Measurements from ENCODE around the gene ZNF48. TPM values are rescaled to one million over a fixed set of nuclear protein-coding genes. Genes with fewer than 3 reads are reported as not detected.

ZNF48 gene
- total RNA-seq (6.7 TPM), polyA plus RNA-seq (10.2 TPM)

DNA sequence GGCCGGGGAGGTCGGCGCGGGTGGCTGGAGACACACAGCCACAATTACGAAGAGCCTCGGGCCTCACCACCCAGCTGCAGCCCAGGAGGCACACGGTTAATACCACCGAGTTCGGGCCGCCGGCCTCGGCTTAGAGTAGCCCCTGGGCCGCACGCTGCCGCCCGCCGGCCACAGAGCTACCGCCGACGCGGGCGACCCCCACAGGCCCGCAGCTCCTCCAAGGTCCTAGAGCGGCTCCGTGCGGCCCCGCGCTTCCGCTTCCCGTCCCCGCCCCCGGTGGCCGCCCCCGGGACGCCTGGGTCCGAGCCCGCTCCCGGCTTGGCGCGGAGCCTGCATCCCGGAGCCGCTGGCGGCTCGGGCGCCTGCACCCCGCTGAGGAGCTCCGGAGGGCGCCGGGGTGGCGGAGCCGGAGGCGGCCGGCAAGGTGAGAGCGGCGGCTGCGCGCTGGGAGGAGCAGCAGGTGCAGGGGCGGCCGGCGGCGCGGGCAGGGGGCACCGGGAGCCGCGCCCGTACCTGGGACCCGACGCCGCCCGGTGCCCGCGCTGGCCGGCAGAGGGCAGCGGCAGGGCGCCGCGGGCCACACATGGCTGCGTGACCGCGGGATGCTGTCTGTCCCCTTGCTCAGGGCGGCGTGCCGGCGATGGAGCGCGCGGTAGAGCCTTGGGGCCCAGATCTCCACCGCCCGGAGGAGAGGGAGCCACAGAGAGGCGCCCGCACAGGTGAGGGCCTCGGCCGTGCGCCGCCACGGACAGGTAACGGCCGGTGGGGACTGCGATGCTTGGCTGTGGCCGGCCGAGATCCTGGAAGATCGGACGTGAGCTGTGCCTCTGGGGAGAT is at the start of gene ZNF48:
Gene ZNF48 (plus strand): TSS at position 266 of the 837 bp plus-strand sequence. CDS start 375 bp downstream, at position 641.
- Histone ChIP-seq H3K36me3 (ENCODE audit: insufficient read depth) (no peaks in the 10 kb centered on the region), H3K4me1 (ENCODE audit: insufficient read depth) (no peaks in the 10 kb centered on the region), H3K4me3 (ENCODE audit: low read depth, low read length) (peak within 1 kb of the TSS; percentile 97), H3K27ac (ENCODE audit: low read depth) (peak within 1 kb of the TSS; percentile 42)
- DNase-seq (ENCODE audit: extremely low spot score), result no peak
- under 1% methylated on average over 103 of the region's 103 CpGs for WGBS

DNA sequence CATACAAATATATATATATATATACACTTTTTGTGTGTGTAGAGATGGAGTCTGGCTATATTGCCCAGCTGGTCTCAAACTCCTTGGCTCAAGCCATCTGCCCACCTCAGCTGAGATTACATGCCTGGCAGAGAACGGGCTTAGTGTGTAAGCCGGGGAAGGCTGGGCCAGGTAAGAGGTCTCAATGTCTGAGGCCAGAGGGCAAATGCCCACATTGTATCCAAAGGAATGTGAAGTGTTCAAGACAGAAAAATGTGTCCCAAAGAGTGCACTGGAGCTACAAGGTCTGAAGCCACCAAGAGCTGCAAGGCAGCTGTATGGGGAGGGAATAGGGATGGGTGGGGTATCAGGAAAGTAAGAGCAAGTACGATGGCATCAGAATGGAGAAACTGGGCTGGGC is 48.9 kb upstream of the ZNF48 start:
- no peak for DNase-seq (ENCODE audit: extremely low spot score)
- Histone ChIP-seq H3K4me1 (ENCODE audit: insufficient read depth) (no peaks in the 10 kb centered on the region), H3K4me3 (ENCODE audit: low read depth, low read length) (no peak overlapping the region), H3K27ac (ENCODE audit: low read depth) (no peak overlapping the region), H3K36me3 (ENCODE audit: insufficient read depth) (peaks cover 2% of the 10 kb centered on the region)
- 93% methylated on average over 3 of the region's 3 CpGs for WGBS

DNA sequence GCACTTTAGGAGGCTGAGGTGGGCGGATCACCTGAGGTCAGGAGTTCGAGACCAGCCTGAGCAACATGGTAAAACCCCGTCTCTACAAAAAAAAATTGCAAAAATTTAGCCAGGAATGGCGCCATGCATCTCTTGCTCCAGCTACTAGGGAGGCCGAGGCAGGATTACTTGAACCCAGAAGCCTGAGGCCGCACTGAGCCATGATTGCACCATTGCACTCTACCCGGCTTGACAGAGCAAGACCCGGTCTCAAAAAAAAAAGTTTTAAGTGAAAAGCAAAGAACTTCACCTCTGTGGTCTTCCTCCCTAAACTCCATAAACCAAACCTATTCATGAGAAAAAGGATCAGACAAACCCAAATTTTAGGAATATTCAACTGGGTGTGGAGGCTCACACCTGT is 47.1 kb upstream of the ZNF48 start:
- Histone ChIP-seq H3K36me3 (ENCODE audit: insufficient read depth) (peaks cover 2% of the 10 kb centered on the region), H3K4me3 (ENCODE audit: low read depth, low read length) (no peak overlapping the region), H3K4me1 (ENCODE audit: insufficient read depth) (no peaks in the 10 kb centered on the region), H3K27ac (ENCODE audit: low read depth) (no peak overlapping the region)
- no peak for DNase-seq (ENCODE audit: extremely low spot score)
- WGBS, result 93% methylated on average over 8 of the region's 8 CpGs

DNA sequence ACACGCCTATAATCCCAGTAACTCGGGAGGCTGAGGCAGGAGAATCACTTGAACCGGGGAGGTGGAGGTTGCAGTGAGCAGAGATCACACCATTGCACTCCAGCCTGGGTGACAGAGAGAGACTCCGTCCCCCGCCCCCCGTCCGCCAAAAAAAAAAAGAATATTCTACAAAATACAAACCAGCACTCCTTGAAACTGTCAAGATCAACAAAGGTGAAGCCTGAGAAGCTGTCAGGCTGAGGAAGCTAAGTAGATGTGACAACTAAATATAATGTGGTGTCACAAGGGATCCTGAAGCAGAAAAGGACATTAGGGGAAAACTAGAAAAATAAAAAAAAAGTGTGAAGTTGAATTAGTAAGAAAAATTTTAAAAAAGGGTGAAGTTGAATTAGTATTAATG is 46.3 kb upstream of the ZNF48 start:
- Histone ChIP-seq H3K36me3 (ENCODE audit: insufficient read depth) (peaks cover 2% of the 10 kb centered on the region), H3K4me1 (ENCODE audit: insufficient read depth) (no peaks in the 10 kb centered on the region), H3K4me3 (ENCODE audit: low read depth, low read length) (no peak overlapping the region), H3K27ac (ENCODE audit: low read depth) (no peak overlapping the region)
- WGBS, result 89% methylated on average over 7 of the region's 7 CpGs
- DNase-seq (ENCODE audit: extremely low spot score), result no peak

DNA sequence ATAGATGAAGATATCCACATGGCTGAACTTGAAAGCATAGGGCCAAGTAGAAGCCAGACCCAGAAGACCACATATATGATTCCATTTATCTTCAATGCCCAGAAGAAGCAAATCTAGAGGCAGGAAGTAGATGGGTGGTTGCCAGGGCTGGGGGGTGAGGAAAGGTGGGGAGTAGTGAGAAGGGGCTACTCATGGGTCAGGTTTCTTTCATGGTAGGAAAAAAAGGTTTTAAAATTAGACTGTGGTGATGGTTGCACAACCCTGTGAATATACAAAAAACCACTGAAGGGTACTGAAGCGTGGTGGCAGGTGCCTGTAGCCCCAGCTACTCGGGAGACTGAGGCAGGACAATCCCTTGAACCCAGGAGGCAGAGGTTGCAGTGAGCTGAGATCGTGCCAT is 45.5 kb upstream of the ZNF48 start:
- Histone ChIP-seq H3K4me1 (ENCODE audit: insufficient read depth) (no peaks in the 10 kb centered on the region), H3K36me3 (ENCODE audit: insufficient read depth) (peaks cover 2% of the 10 kb centered on the region), H3K27ac (ENCODE audit: low read depth) (no peak overlapping the region), H3K4me3 (ENCODE audit: low read depth, low read length) (no peak overlapping the region)
- DNase-seq (ENCODE audit: extremely low spot score), result no peak
- 83% methylated on average over 3 of the region's 3 CpGs for WGBS

DNA sequence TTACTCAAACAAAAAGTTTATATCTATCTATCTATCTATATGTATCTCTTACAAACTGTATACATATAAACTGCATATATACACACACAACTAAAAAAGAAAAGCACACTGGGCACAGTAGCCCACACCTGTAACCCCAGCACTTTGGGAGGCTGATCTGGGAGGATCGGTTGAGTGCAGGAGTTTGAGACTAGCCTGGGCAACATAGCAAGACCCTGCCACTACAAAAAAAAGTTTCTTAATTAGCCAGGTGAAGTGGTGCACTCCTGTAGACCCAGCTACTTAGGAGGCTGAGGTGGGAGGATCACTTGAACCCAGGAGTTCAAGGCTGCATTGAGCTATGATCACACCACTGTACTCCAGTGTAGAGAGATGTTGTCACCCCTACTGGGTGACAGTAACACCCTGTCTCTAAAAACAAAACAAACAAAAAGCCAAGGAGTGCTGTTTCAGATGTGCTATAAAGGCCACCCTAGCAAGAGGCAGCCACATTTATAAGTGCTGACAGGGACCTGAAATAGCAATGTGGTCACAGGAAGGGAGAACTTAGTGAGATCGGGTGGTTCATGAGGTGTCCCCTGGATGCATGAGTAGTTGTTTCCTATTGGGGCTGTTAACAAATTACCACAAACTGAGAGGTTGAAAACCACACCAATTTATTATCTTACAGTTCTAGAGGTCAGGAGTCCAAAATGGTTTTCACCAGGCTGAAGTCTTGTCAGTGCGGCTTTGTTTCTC is 44.9 kb upstream of the ZNF48 start:
- DNase-seq (ENCODE audit: extremely low spot score), result no peak
- Histone ChIP-seq H3K4me1 (ENCODE audit: insufficient read depth) (no peaks in the 10 kb centered on the region), H3K4me3 (ENCODE audit: low read depth, low read length) (no peak overlapping the region), H3K36me3 (ENCODE audit: insufficient read depth) (peaks cover 2% of the 10 kb centered on the region), H3K27ac (ENCODE audit: low read depth) (no peak overlapping the region)
- WGBS, result 82% methylated on average over 3 of the region's 3 CpGs

DNA sequence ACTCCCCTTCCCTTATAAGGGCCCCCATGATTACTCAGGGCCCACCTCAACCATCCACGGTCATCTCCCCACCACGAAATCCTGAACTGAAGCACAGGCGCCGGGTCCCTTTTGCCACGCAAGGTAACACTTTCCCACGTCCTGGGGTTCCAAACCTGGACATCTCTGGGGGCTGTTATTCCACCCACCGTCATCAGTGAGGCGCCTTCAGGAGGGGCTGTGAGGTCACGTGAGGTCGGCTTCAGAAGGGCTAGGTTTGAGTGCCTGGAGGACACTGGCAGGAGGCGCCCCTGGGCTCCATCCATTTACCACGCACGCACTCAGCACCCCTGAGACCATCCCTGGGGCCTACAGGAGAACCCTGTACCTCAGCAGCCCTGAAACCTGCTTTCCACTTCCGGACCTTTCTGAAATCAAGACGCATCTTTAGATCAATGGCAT is 44.2 kb upstream of the ZNF48 start:
- DNase-seq (ENCODE audit: extremely low spot score), result no peak
- no peaks in the 10 kb centered on the region for H3K4me1 ChIP-seq (ENCODE audit: insufficient read depth)
- H3K27ac ChIP-seq (ENCODE audit: low read depth), result no peak overlapping the region
- H3K36me3 ChIP-seq (ENCODE audit: insufficient read depth), result peaks cover 2% of the 10 kb centered on the region
- 88% methylated on average over 15 of the region's 15 CpGs for WGBS
- no peak overlapping the region for H3K4me3 ChIP-seq (ENCODE audit: low read depth, low read length)

DNA sequence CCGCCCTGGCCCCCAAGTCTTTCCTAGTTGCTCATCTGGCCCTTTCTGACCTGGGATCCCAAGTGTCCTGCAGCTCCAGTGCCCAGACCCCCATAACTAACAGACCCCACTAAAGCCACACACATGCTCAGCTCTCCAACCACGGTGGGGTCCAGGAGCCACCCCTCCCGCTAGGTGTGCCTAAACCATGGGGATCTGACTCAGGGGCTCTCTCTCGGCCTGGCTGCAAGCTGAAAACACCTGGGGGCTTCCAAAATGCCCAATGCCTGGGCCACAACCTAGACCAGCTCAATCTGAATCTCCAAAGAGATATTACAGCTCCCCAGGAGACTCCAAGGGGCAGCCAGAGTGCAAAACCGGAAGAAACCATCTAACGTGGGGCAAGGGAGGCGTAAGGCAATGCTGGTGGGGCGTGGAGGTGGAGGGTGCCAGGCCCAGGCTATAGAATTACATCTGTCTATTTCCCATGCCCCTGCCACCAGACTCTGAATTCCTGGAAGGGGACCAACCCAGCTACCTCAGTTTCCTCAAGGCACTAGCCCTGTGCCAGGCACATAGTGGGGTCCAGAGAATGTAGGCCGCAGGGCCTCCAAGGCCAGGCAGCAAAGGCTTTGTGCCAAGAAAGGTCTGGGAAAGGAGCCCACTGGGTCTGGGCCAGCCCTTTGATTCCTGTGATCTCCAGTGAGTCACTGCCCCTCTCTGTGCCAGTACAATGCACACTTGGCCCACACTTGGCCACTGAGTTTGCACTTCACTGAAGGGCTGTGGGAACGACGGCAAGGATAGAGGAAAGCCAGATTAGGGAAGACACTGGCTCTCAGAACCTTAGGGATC is 43.4 kb upstream of the ZNF48 start:
- DNase-seq (ENCODE audit: extremely low spot score), result no peak
- Histone ChIP-seq H3K36me3 (ENCODE audit: insufficient read depth) (peaks cover 2% of the 10 kb centered on the region), H3K4me3 (ENCODE audit: low read depth, low read length) (no peak overlapping the region), H3K4me1 (ENCODE audit: insufficient read depth) (no peaks in the 10 kb centered on the region), H3K27ac (ENCODE audit: low read depth) (no peak overlapping the region)
- 64% methylated on average over 11 of the region's 11 CpGs for WGBS

DNA sequence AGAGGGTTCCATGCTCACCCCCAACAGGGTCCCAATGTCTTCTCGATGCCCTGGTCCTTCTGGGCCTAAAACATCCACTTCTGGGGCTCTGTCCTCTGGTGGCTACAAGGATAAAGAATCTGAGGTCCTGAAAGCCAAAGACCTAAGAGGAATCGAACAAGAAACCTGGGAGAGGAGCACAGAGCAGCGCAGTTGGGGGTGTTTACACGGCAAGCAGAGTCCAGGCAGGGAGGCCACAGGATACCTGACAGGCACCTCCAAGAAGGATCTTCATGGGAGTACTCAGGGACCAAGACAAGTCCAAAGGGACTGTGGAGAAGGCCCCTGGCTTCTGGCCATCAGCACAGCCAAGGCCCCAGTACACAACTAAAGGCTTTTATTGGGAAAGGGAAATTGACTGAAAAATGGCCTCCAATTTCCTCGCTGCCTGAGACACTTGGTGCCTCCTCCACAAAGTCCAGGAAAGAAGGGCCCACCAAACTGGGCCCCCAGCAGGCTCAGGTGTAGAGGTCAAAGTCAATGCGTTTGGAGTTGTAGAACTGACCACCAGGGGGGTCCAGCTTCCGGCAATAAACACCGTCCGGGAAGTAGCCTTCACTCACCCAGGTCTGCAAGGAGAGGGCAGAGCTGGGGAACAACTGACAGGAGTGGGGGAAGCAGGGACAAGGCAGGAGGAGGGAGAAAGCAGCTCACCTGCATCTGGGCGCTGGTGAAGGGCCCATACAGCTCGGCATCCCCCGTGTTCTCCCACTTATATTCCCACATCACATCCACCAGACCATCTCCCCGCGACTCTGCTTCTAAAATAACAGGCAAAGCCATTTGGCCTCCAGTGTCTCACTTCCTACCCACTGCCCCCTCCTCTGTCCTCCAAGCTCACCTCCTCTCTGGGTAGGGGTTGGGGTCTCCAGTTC is 42.5 kb upstream of the ZNF48 start:
- Histone ChIP-seq H3K36me3 (ENCODE audit: insufficient read depth) (peaks cover 2% of the 10 kb centered on the region), H3K27ac (ENCODE audit: low read depth) (peak overlapping the region; percentile 24), H3K4me3 (ENCODE audit: low read depth, low read length) (no peak overlapping the region)

DNA sequence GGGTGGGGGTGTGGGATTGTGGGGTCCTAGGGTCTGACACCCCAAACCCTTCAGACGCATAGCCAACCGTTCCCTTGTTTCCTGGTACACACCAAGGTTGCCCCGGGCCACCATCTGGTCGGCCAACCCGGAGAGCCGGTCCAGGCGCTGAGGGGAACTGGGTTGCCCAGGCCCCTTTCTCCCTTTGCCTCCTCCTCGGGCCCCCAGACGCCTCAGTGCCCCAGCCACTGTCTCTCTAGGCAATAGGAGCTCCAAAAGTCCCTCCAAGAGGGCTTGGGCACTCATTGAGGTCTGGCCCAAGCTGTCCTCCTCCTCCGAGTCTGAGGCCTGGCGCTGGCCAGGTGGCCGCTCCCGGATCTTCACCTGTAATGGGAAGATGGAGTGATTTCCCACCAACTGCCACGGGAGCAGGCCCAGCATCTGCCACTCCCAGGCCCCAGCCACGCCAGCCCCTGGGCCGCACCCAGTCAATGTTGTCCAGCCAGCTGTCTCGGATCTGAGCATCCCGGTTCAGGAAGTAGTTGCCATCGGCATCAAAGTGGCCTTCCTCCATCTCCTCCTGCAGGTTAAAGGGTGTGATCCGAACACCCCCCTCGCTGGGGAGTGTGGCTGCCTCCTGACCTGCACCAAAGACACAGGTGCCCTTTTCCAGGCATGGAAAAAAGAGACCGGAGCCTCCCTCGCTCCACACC is 41.6 kb upstream of the ZNF48 start:
- Histone ChIP-seq H3K4me3 (ENCODE audit: low read depth, low read length) (no peak overlapping the region), H3K36me3 (ENCODE audit: insufficient read depth) (peaks cover 2% of the 10 kb centered on the region), H3K4me1 (ENCODE audit: insufficient read depth) (no peaks in the 10 kb centered on the region), H3K27ac (ENCODE audit: low read depth) (no peak overlapping the region)
- no peak for DNase-seq (ENCODE audit: extremely low spot score)
- WGBS, result 90% methylated on average over 23 of the region's 23 CpGs

More for the DNA sequence above, 42.5 kb upstream of the ZNF48 start:
- H3K4me1 ChIP-seq (ENCODE audit: insufficient read depth), result no peaks in the 10 kb centered on the region
- WGBS, result 79% methylated on average over 14 of the region's 14 CpGs
- DNase-seq (ENCODE audit: extremely low spot score), result no peak

DNA sequence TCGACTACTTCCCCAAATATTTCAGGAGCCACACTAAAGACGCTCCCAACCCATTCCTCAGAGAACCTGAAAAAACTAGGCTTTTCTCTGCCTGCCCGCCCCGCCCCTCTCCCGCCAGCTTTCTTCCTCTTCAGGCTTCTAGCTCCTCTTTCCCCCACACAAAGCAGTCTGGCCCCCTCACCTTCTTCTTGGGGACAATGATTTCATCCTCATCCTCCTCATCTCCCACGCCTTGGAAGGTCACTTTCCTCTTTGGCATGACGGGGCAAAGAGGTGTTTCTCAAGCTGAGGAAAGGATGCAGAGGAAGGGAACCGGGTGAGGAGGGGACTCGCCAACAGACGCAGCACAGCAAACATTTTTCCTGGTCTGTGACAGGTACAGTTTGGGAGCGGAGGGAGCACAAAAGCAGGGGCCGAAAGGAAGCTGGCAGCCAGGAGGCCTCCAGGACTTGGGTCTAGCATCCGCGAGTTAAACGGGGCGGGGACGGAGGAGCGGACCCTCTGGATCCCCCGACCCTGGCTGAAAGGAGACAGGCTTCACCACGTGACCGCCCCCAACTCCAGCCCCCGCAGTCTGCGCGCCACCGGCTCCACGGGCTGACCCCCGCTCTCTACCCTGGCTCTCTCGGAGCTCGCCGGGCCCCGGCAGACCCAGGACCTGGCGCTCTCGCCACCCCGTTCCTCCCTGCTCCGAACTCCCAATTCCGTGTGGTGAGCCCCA is 40.6 kb upstream of the ZNF48 start:
- Histone ChIP-seq H3K4me3 (ENCODE audit: low read depth, low read length) (peak overlapping the region; percentile 75), H3K4me1 (ENCODE audit: insufficient read depth) (no peaks in the 10 kb centered on the region), H3K27ac (ENCODE audit: low read depth) (peak overlapping the region; percentile 87), H3K36me3 (ENCODE audit: insufficient read depth) (peaks cover 2% of the 10 kb centered on the region)
- no peak for DNase-seq (ENCODE audit: extremely low spot score)
- 3% methylated on average over 36 of the region's 36 CpGs for WGBS
